GM12864 (cell line): ENCODE data around the gene RFX7.
"Not testable (repeated sequence)": the region's sequence is repeated elsewhere in the genome, so short reads cannot be mapped to it uniquely, and the experiment has no call there.

ENCODE experiments used
- DNase-seq: peaks from one replicate; pipeline ENCODE4 v3.0.0-alpha.2; 2011; ENCODE audit warnings: low read depth
- H3K4me3 ChIP-seq: 2 replicates; pipeline ENCODE4 v1.5.1; 2011; ENCODE audit warnings: mild to moderate bottlenecking, low read depth, low read length, control low read depth
- CTCF ChIP-seq: IDR thresholded peaks from 2 replicates; pipeline ENCODE4 v1.5.1; 2011; ENCODE audit warnings: low read depth, mild to moderate bottlenecking, moderate library complexity, low read length, control low read depth, inconsistent platforms; ENCODE audit errors: missing control alignments

RFX7 gene

DNA sequence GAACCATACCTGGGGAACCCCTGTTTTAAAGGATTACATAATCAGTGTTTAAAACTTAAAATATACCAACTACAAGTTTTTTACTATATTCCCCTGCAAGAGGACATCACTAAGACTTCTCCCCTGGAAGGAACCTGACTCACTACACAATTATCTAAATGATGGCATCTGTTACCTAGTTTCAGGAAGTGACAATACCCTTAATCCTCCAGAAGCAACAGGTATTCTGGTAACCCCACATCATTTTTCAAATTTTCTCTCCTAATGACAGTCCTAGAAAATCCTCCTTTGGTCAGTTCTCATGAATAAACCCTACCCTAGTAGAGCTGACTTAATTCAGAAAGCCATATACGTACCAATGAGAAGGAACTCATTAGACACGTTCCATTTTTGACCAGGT, 78.4 kb downstream of the RFX7 start:
- no peak for TF ChIP-seq CTCF
- no peak for DNase-seq
- H3K4me3 ChIP-seq: no peak overlapping the region

DNA sequence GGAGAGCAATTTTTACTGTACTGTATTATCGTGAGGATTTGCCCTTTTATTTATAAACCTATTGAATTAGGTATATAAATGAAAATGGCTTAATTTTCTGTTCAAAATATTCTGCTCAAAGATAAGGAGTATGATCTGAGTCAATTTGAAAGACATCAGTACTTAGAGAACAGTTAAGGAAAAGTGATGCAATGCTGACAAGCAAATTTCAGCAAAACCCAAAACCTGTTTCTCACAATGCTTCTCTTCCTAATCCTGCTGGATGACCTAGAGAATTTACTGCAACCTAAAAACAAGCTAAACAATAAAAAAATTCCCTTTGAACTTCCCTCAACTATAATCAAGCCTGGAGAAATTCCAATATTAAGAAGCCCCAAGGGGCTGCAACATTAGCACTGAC, 82.7 kb downstream of the RFX7 start:
- no peak overlapping the region for H3K4me3 ChIP-seq
- no peak for TF ChIP-seq CTCF
- DNase-seq: no peak

DNA sequence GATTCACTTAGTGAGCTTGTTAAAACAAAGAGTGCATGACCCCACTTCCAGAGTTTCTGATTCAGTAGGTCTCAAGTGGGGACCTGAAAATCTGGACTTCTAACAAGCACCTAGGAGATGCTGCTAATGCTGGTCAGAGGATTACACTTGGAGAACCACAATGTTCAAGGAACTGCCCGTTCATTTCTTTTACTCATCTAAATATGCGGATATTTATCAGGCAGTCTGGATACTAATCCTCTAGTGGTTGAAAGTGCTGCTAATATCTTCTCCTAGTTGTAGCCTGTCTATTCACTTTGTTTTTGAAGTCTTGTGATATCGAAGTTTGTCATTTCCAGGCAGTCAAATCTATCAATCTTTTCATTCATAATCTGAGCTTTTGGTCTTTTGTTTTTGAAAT, 86.8 kb downstream of the RFX7 start:
- TF ChIP-seq CTCF: no peak
- DNase-seq: no peak
- H3K4me3 ChIP-seq: no peak overlapping the region

DNA sequence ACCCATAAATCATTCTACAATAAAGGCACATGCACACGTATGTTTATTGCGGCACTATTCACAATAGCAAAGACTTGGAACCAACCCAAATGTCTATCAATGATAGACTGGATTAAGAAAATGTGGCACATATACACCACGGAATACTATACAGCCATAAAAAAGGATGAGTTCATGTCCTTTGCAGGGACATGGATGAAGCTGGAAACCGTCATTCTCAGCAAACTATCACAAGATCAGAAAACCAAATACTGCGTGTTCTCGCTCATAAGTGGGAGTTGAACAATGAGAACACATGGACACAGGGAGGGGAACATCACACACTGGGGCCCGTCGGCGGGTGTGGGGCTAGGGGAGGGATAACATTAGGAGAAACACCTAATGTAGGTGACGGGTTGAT, 88.4 kb downstream of the RFX7 start:
- H3K4me3 ChIP-seq, DNase-seq: not testable (repeated sequence)

GRCh38 chr15:56154768-56155167, 88.9 kb downstream of the RFX7 start:
- not testable (repeated sequence) for DNase-seq, H3K4me3 ChIP-seq

- no peak for TF ChIP-seq CTCF
- H3K4me3 ChIP-seq: no peak overlapping the region
- no peak for DNase-seq
Observed at GRCh38 chr15:56150204-56150603, 93.5 kb downstream of the RFX7 start.

DNA sequence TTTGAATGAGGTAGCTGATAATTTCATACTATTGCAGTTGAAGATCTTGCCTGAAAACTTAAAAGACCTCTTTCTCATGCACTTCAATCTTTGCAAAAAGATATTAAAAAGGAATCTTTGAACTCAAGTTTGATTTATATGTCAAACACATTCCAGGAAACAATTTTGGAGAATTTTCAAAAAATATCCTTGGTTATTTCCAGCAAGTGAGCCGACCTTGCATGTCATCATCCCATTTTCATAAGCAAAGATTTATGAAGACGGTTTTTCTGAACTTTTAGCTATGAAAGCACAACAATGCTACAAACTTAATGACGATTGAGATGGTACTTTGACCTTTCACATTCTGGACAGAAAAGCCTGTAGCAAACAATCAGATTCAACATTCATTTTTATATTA, 95.6 kb downstream of the RFX7 start:
- no peak for DNase-seq
- no peak for TF ChIP-seq CTCF
- H3K4me3 ChIP-seq: no peak overlapping the region

GRCh38 chr15:56146756-56147155, 96.9 kb downstream of the RFX7 start:
- no peak for DNase-seq
- no peak for TF ChIP-seq CTCF
- H3K4me3 ChIP-seq: no peak overlapping the region
